B cell (primary cell): ENCODE data around the gene UBD. TPM values are rescaled to one million over a fixed set of nuclear protein-coding genes. Genes with fewer than 3 reads are reported as not detected.

Experiments used
- ATAC-seq: fragments of 200-7000 bp; cut with Tn5 transposase; one replicate; pipeline ENCODE4 v1.10.0; 2021; ENCODE audit warnings: low read depth, mild to moderate bottlenecking, moderate number of reproducible peaks, moderate library complexity
- CTCF ChIA-PET: fragments of 350-600 bp; sonication (Branson Sonifier 250); formaldehyde crosslinking; loops from one replicate; lab custom pipeline; 2021; ENCODE audit warnings: antibody characterized with exemption, inconsistent platforms; lab: Charles Lee
- POLR2A ChIA-PET: fragments of 350-600 bp; sonication (Branson Sonifier 250); formaldehyde crosslinking; loops from one replicate; lab custom pipeline; 2021; ENCODE audit warnings: antibody characterized with exemption; lab: Charles Lee
- DNase-seq: peaks from one replicate; pipeline ENCODE4 v3.0.0; 2013
- H2AFZ ChIP-seq: 2 replicates; pipeline ENCODE4 v1.6.1; 2012; ENCODE audit warnings: mild to moderate bottlenecking, low read depth, low read length; ENCODE audit not compliant: insufficient read depth, poor library complexity, severe bottlenecking
- H3K27ac ChIP-seq, 2 donors: 1 replicate in 1 of 2; 2 replicates in 1 of 2; pipeline ENCODE4 v1.5.1; 2012 to 2013; ENCODE audit warnings: low read length in 2 of 2, mild to moderate bottlenecking in 2 of 2, moderate library complexity in 1 of 2
- H3K27me3 ChIP-seq, 4 experiments: fragments of 200-600 bp in 1 of 4; sonication (generic) in 1 of 4; replicated peaks in 1 of 4; 1 replicate in 2 of 4; 2 replicates in 2 of 4; pipeline versions ENCODE4 v1.6.1 to v1.7.0; 2013 to 2016; ENCODE audit warnings: low read length in 3 of 4, mild to moderate bottlenecking in 2 of 4, mixed read lengths in 1 of 4, moderate library complexity in 1 of 4; ENCODE audit not compliant: insufficient read depth in 4 of 4, control insufficient read depth in 3 of 4; ENCODE audit errors: control extremely low read depth in 1 of 4
- H3K36me3 ChIP-seq, 2 experiments: replicated peaks in 1 of 2; 1 replicate in 1 of 2; 2 replicates in 1 of 2; pipeline versions ENCODE4 v1.6.1 to v1.7.1; 2013; ENCODE audit warnings: low read length in 1 of 2; ENCODE audit not compliant: insufficient read depth in 2 of 2, control insufficient read depth in 1 of 2; ENCODE audit errors: control extremely low read depth in 1 of 2, extremely low read depth in 1 of 2
- H3K4me1 ChIP-seq, 2 donors: fragments of 200-600 bp in 1 of 2; sonication (generic) in 1 of 2; 1 replicate in 1 of 2; 2 replicates in 1 of 2; pipeline versions ENCODE4 v1.5.1 to v1.6.1; 2013 to 2017; ENCODE audit warnings: low read length in 2 of 2; ENCODE audit not compliant: control insufficient read depth in 2 of 2, insufficient read depth in 2 of 2
- H3K4me2 ChIP-seq: replicated peaks from 2 replicates; pipeline ENCODE3; 2012; ENCODE audit warnings: mild to moderate bottlenecking, low read depth, low read length; ENCODE audit not compliant: poor library complexity, severe bottlenecking
- H3K4me3 ChIP-seq, 5 experiments: fragments of 200-600 bp in 1 of 5; sonication (generic) in 1 of 5; 1 replicate in 3 of 5; 2 replicates in 2 of 5; pipeline versions ENCODE4 v1.5.1 to v1.7.0; 2011 to 2016; ENCODE audit warnings: low read length in 4 of 5, mild to moderate bottlenecking in 4 of 5, low read depth in 2 of 5, control low read depth in 1 of 5, moderate library complexity in 1 of 5; ENCODE audit not compliant: insufficient read depth in 1 of 5; ENCODE audit errors: control extremely low read depth in 1 of 5, extremely low read depth in 1 of 5
- H3K79me2 ChIP-seq: fragments of 200-600 bp; sonication (generic); one replicate; pipeline ENCODE4 v1.6.0; 2016; ENCODE audit warnings: low read length; ENCODE audit not compliant: control insufficient read depth, insufficient read depth
- H3K9ac ChIP-seq: fragments of 200-600 bp; sonication (generic); 2 replicates; pipeline ENCODE4 v1.6.1; 2017; ENCODE audit warnings: mild to moderate bottlenecking, low read length, moderate library complexity
- H3K9me3 ChIP-seq, 3 donors: one replicate each; pipeline versions ENCODE4 v1.6.1 to v1.7.1; 2013; ENCODE audit warnings: low read length in 2 of 3; ENCODE audit not compliant: control insufficient read depth in 2 of 3, insufficient read depth in 1 of 3; ENCODE audit errors: control extremely low read depth in 1 of 3
- H4K20me1 ChIP-seq: 2 replicates; pipeline ENCODE4 v1.6.0; 2012; ENCODE audit warnings: mild to moderate bottlenecking, low read length; ENCODE audit not compliant: insufficient read depth, control insufficient read depth, poor library complexity, severe bottlenecking
- H3K27ac Mint-ChIP-seq: one replicate; pipeline ENCODE4 v1.8.0; 2021; ENCODE audit warnings: mixed read lengths
- H3K27me3 Mint-ChIP-seq: one replicate; pipeline ENCODE4 v1.8.0; 2021; ENCODE audit warnings: mixed read lengths
- H3K4me1 Mint-ChIP-seq: one replicate; pipeline ENCODE4 v1.8.0; 2021; ENCODE audit warnings: mixed read lengths
- H3K4me3 Mint-ChIP-seq: one replicate; pipeline ENCODE4 v1.8.0; 2021; ENCODE audit warnings: mixed read lengths
- H3K9me3 Mint-ChIP-seq: one replicate; pipeline ENCODE4 v1.8.0; 2022; ENCODE audit warnings: mixed read lengths; ENCODE audit not compliant: insufficient read depth
- EZH2 ChIP-seq: IDR thresholded peaks from 2 replicates; pipeline ENCODE4 v1.6.1; 2012; ENCODE audit warnings: borderline replicate concordance, low read depth, mild to moderate bottlenecking, moderate library complexity, low read length; ENCODE audit not compliant: insufficient read depth, poor library complexity, severe bottlenecking
- WGBS: methylation state at CpG from one replicate; pipeline ENCODE4 v1.1.5; 2013; ENCODE audit warnings: missing lambda C conversion rate; ENCODE audit not compliant: insufficient coverage; 5-methylcytosine and 5-hydroxymethylcytosine counted together
- intact Hi-C: fragments of 100-400 bp; cut with micrococcal nuclease; formaldehyde crosslinking; loops from one replicate; pipeline ENCODE4 v1.10.0; 2022
- polyA plus RNA-seq: library from polyadenylated mRNA; depleted of rRNA; stranded (reverse); fragments of >200 nt; gene quantifications from 2 replicates; pipeline ENCODE4 v1.2.3, GENCODE V29; 2012
- total RNA-seq, 2 donors: library from RNA; stranded (reverse); fragments of 120-200 nt in 1 of 2; gene quantifications; 1 replicate in 1 of 2; 2 replicates in 1 of 2; pipeline versions ENCODE4 v1.2.3 to v1.2.4, GENCODE V29; 2013 to 2022
- TF ChIP-seq, protein P1 (sequence below): fragments of 200-600 bp; IDR thresholded peaks from one replicate; pipeline ENCODE4 v1.8.0; 2022; ENCODE audit warnings: antibody characterized with exemption, mild to moderate bottlenecking

UBD gene
- total and polyA plus RNA-seq, 2 donors (not counting 1 experiment from before 2014, with no cell fraction given): not detected

- WGBS: 0% methylated on average over 1 of the region's 3 CpGs
- Histone ChIP-seq H3K4me3 (no peak overlapping the region), H3K79me2 (no peaks in the 10 kb centered on the region), H3K9ac (no peak overlapping the region), H3K36me3 (no peaks in the 10 kb centered on the region), H3K4me2 (no peak overlapping the region), H3K4me1 (peaks cover 0 to 5% of the 10 kb centered on the region in 2 donors), H3K27ac (no peak overlapping the region), H4K20me1 (no peaks in the 10 kb centered on the region), H2AFZ (no peak overlapping the region), H3K27me3 (peaks cover 0 to 3% (median 0%) of the 10 kb centered on the region in 4 experiments), H3K9me3 (no peaks in the 10 kb centered on the region)
- POLR2A ChIA-PET: no interaction called here
- DNase-seq (peak; percentile 72), ATAC-seq (peak; percentile 80)
- intact Hi-C loops: loop anchor here (1.0 kb wide), 1 partner anchor 903 kb away; no protein-coding TSS in a partner anchor
- CTCF ChIA-PET: interaction anchor here (0.7 to 3.1 kb wide), 13 partner anchors 8 to 905 kb away, joined by 3 to 15 read pairs (median 4); no protein-coding TSS in a partner anchor
- Mint-ChIP-seq H3K9me3 (no peaks in the 10 kb centered on the region), H3K27me3 (peaks cover 30% of the 10 kb centered on the region), H3K4me1 (peaks cover 2% of the 10 kb centered on the region), H3K27ac (no peak overlapping the region), H3K4me3 (no peak overlapping the region)
- no peak for TF ChIP-seq EZH2
- TF ChIP-seq, protein P1, sequence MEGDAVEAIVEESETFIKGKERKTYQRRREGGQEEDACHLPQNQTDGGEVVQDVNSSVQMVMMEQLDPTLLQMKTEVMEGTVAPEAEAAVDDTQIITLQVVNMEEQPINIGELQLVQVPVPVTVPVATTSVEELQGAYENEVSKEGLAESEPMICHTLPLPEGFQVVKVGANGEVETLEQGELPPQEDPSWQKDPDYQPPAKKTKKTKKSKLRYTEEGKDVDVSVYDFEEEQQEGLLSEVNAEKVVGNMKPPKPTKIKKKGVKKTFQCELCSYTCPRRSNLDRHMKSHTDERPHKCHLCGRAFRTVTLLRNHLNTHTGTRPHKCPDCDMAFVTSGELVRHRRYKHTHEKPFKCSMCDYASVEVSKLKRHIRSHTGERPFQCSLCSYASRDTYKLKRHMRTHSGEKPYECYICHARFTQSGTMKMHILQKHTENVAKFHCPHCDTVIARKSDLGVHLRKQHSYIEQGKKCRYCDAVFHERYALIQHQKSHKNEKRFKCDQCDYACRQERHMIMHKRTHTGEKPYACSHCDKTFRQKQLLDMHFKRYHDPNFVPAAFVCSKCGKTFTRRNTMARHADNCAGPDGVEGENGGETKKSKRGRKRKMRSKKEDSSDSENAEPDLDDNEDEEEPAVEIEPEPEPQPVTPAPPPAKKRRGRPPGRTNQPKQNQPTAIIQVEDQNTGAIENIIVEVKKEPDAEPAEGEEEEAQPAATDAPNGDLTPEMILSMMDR: peak; percentile 98
These were observed 30.0 kb upstream of the UBD start for GRCh38 chr6:29589423-29590048.

- no peaks in the 10 kb centered on the region for H3K79me2 ChIP-seq
- H3K36me3 ChIP-seq: no peaks in the 10 kb centered on the region
- no peaks in the 10 kb centered on the region for H3K4me1 Mint-ChIP-seq
- POLR2A ChIA-PET: no interaction called here
- H4K20me1 ChIP-seq: no peaks in the 10 kb centered on the region
- peaks cover 43% of the 10 kb centered on the region for H3K27me3 Mint-ChIP-seq
- H3K27ac ChIP-seq: no peak within 1 kb of the TSS
- H3K4me1 ChIP-seq: no peaks in the 10 kb centered on the region
- H3K4me3 ChIP-seq: no peak within 1 kb of the TSS
- no peak within 1 kb of the TSS for H2AFZ ChIP-seq
- H3K27ac Mint-ChIP-seq: no peak within 1 kb of the TSS
- intact Hi-C loops: no loop called here
- H3K4me2 ChIP-seq: no peak within 1 kb of the TSS
- DNase-seq (no peak), ATAC-seq (no peak)
- H3K27me3 ChIP-seq: peaks cover 0 to 12% (median 0%) of the 10 kb centered on the region in 4 experiments
- no peak for TF ChIP-seq EZH2
- TF ChIP-seq, protein P1: no peak
- no peaks in the 10 kb centered on the region for H3K9me3 Mint-ChIP-seq
- CTCF ChIA-PET: no interaction called here
- no peak within 1 kb of the TSS for H3K9ac ChIP-seq
- no peak within 1 kb of the TSS for H3K4me3 Mint-ChIP-seq
- no peaks in the 10 kb centered on the region for H3K9me3 ChIP-seq
These were observed 25.3 kb upstream of the UBD start, which contains the start of gene OR2H2 for GRCh38 chr6:29584821-29585220. OR2H2 (plus strand) TSS chr6:29585121; CDS start chr6:29587945, 2,824 bp downstream.
